ENCODE data around the gene CPED1. TPM values are rescaled to one million over a fixed set of nuclear protein-coding genes. Genes with fewer than 3 reads are reported as not detected.
A peak's percentile ranks its signal among the peaks of the same experiment; 100 is the strongest.

CPED1 gene
- total RNA-seq, 4 donors from 2014 or later, result 4.4 to 20.2 (median 14.0) TPM

- intact Hi-C loops (cut with DNase I; ENCODE audit: low total_unique reads) (no loop called here), in situ Hi-C loops (cut with MboI; ENCODE audit: low pct_ligation_motif_present in 1 of 4, low pct_unique_long_range_greater_than_20kb in 1 of 4, low sequenced_read_pairs in 3 of 4) (no loop called here)
- Histone ChIP-seq H3K4me1 (no peaks in the 10 kb centered on the region), H3K27ac (no peak overlapping the region), H3K36me3 (no peaks in the 10 kb centered on the region), H3K27me3 (no peaks in the 10 kb centered on the region), H3K9me3 (no peaks in the 10 kb centered on the region), H3K4me3 (no peak overlapping the region)
- TF ChIP-seq CTCF (IDR thresholded peaks at IDR 0.05) (no peak), POLR2AphosphoS5 (IDR thresholded peaks at IDR 0.05) (peak in 1 of 3 donors; percentile 26), EP300 (IDR thresholded peaks at IDR 0.05; ENCODE audit: low read depth) (no peak), POLR2A (IDR thresholded peaks at IDR 0.05) (no peak)
- 82 to 84% methylated on average over 3 of the region's 3 CpGs for WGBS, 2 donors (ENCODE audit: low coverage in 1 of 2)
- DNase-seq, result no peak
Observed at GRCh38 chr7:121164247-121164646, 175.7 kb downstream of the CPED1 start.

GRCh38 chr7:121166916-121167315 lies 178.4 kb downstream of the CPED1 start:
- Histone ChIP-seq H3K27me3 (no peaks in the 10 kb centered on the region), H3K27ac (no peak overlapping the region), H3K4me3 (no peak overlapping the region), H3K4me1 (no peaks in the 10 kb centered on the region), H3K36me3 (no peaks in the 10 kb centered on the region), H3K9me3 (no peaks in the 10 kb centered on the region)
- no peak for DNase-seq
- WGBS, 2 donors (ENCODE audit: low coverage in 1 of 2), result 62 to 65% methylated on average over 2 to 3 of the region's 3 CpGs
- in situ Hi-C loops (cut with MboI; ENCODE audit: low pct_ligation_motif_present in 1 of 4, low pct_unique_long_range_greater_than_20kb in 1 of 4, low sequenced_read_pairs in 3 of 4), result no loop called here
- intact Hi-C loops (cut with DNase I; ENCODE audit: low total_unique reads), result no loop called here
- TF ChIP-seq CTCF (IDR thresholded peaks at IDR 0.05) (no peak), EP300 (IDR thresholded peaks at IDR 0.05; ENCODE audit: low read depth) (no peak), POLR2A (IDR thresholded peaks at IDR 0.05) (no peak), POLR2AphosphoS5 (IDR thresholded peaks at IDR 0.05) (no peak)

- Histone ChIP-seq H3K4me1 (no peaks in the 10 kb centered on the region), H3K27ac (no peak overlapping the region), H3K4me3 (no peak overlapping the region), H3K36me3 (no peaks in the 10 kb centered on the region), H3K27me3 (no peaks in the 10 kb centered on the region), H3K9me3 (no peaks in the 10 kb centered on the region)
- in situ Hi-C loops (cut with MboI; ENCODE audit: low pct_ligation_motif_present in 1 of 4, low pct_unique_long_range_greater_than_20kb in 1 of 4, low sequenced_read_pairs in 3 of 4) (no loop called here), intact Hi-C loops (cut with DNase I; ENCODE audit: low total_unique reads) (no loop called here)
- WGBS, 2 donors (ENCODE audit: low coverage in 1 of 2), result 97 to 100% methylated on average over 4 to 9 of the region's 9 CpGs
- TF ChIP-seq POLR2A (IDR thresholded peaks at IDR 0.05) (no peak), CTCF (IDR thresholded peaks at IDR 0.05) (no peak)
- DNase-seq, result no peak
Observed at GRCh38 chr7:121167971-121168370, 179.5 kb downstream of the CPED1 start.

GRCh38 chr7:121169469-121169868 lies 181.0 kb downstream of the CPED1 start:
- intact Hi-C loops (cut with DNase I; ENCODE audit: low total_unique reads) (no loop called here), in situ Hi-C loops (cut with MboI; ENCODE audit: low pct_ligation_motif_present in 1 of 4, low pct_unique_long_range_greater_than_20kb in 1 of 4, low sequenced_read_pairs in 3 of 4) (no loop called here)
- no peaks in the 10 kb centered on the region for H3K27me3 ChIP-seq
- H3K4me1 ChIP-seq, result no peaks in the 10 kb centered on the region
- no peak overlapping the region for H3K4me3 ChIP-seq
- H3K36me3 ChIP-seq, result no peaks in the 10 kb centered on the region
- H3K27ac ChIP-seq, result no peak overlapping the region
- H3K9me3 ChIP-seq, result no peaks in the 10 kb centered on the region
- no peak for DNase-seq
- TF ChIP-seq CTCF (IDR thresholded peaks at IDR 0.05), result no peak
- TF ChIP-seq POLR2AphosphoS5 (IDR thresholded peaks at IDR 0.05), result no peak
- TF ChIP-seq POLR2A (IDR thresholded peaks at IDR 0.05), result no peak
- no peak for TF ChIP-seq EP300 (IDR thresholded peaks at IDR 0.05; ENCODE audit: low read depth)
- 68 to 71% methylated on average over 2 of the region's 2 CpGs for WGBS, 2 donors (ENCODE audit: low coverage in 1 of 2)

Data from transverse colon (tissue), 4 donors.